Retinal pigment epithelial cell (primary cell): ENCODE results near the gene GOLPH3L.
"Not testable (repeated sequence)": the region's sequence is repeated elsewhere in the genome, so short reads cannot be mapped to it uniquely, and the experiment has no call there.

Source experiments
- DNase-seq: peaks from one replicate; pipeline ENCODE4 v3.0.0-alpha.2; 2010; ENCODE audit warnings: low read depth
- H3K4me3 ChIP-seq: 2 replicates; pipeline ENCODE4 v1.5.1; 2011; ENCODE audit warnings: mild to moderate bottlenecking, low read length, control low read depth, moderate library complexity
- CTCF ChIP-seq: conservative IDR thresholded peaks from 2 replicates; pipeline ENCODE4 v1.5.1; 2011; ENCODE audit warnings: low read depth, low read length, control low read depth, inconsistent platforms

The GOLPH3L gene

DNA sequence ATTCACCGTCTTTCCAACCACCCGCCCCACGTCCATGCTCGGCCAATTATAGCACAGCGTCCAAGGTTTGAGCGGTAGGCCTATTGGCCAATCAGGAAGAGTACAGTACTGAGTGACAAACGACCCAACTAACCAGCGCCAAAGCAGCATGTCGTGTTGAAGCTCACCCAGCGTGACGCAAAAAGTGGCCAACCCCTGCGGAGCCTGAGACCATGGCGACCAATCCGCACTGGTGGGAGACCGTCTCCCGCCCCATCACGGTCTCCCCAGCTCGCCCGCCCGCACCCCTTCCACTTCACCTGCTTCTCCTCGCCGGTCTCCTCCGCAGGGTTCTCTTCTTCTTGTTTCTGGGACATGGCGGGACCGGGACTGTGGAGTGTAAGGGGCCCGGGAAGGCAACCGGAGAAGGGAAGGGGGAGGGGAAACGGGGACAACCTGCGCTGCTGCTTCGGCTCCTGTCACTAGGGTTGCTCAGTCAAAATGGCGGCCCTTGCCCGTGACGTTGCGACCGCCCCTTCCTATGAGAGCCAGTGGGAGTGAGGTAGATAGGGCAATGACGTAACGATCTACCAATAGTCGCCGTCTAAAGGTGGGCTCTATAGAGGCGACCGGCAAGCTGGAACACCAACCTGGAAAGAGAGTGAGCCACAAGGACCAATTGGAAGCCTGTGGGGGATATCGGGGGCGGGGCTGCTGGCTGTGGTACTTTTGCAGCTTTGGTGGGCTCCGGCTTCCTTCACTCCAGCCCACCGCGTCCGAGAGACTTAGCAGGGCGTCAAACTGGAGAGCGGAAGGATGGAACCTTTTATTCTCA, 67.6 kb downstream of the GOLPH3L start, which contains the start of gene ENSA:
TSS of gene ENSA (minus strand) at position 498 of the 814 bp plus-strand sequence. CDS start at position 356, 142 bp downstream.
- peak within 1 kb of the TSS; percentile 98 for H3K4me3 ChIP-seq
- DNase-seq, result peak; percentile 99
- TF ChIP-seq CTCF, result no peak

DNA sequence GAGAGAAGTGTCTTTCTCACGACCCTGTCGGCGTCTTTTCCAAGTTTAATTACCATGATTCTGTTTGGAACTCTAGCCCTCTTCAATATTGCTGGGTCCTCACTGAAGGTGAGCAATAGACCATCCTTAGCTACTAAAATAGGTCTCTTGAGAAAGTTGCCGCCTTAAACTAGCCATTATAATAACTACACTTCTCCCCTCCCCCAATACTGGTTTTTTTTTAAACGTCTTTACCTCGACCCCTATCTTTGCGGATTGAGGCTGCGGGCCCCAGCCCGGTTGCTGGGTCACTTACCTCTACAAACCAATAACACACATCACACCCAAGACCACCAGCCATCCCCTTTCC, 68.2 kb downstream of the GOLPH3L start:
- H3K4me3 ChIP-seq, result peak overlapping the region; percentile 98
- DNase-seq, result no peak
- no peak for TF ChIP-seq CTCF

DNA sequence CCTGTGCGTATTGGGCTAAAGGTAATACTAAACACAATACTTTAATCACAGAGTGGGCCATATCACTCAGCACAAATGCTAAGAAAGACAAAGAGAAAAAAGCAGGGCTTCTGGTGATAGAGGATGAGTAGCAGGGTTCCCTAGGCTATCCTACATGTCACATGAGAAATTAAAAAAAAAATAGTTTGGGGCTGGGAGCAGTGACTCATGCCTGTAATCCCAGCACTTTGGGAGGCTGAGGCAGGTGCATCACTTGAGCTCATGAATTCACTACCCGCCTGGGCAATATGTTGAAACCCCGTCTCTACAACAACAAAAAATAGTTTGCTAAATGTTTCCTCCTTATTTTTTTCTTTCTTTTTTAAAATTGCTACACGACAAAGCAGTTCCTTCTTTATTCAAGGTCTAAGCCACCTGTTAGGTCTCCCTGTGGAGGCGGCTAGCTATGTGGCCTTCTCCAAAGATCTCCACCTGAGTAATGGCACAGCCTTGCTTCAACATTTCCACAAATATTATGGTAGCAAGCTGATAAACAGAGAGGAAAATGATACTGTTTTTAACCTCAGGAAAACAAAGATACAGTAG, 69.0 kb downstream of the GOLPH3L start:
- no peak for DNase-seq
- peak overlapping the region; percentile 98 for H3K4me3 ChIP-seq
- no peak for TF ChIP-seq CTCF

- no peak overlapping the region for H3K4me3 ChIP-seq
- no peak for TF ChIP-seq CTCF
- DNase-seq, result no peak
These were observed 70.8 kb downstream of the GOLPH3L start for GRCh38 chr1:150626150-150626549.

GRCh38 chr1:150624546-150624945, 72.4 kb downstream of the GOLPH3L start:
- not testable (repeated sequence) for H3K4me3 ChIP-seq, DNase-seq

- not testable (repeated sequence) for H3K4me3 ChIP-seq, DNase-seq
These were observed 72.8 kb downstream of the GOLPH3L start for GRCh38 chr1:150624134-150624533.

GRCh38 chr1:150622303-150622975, 74.5 kb downstream of the GOLPH3L start:
- no peak for DNase-seq
- H3K4me3 ChIP-seq, result no peak overlapping the region
- no peak for TF ChIP-seq CTCF
